ENCODE results near the gene CACFD1. TPM values are rescaled to one million over a fixed set of nuclear protein-coding genes. Genes with fewer than 3 reads are reported as not detected.

CACFD1 gene
- total RNA-seq, 1 experiment from 2014 or later: 1.5 TPM

- Mint-ChIP-seq H3K27ac (ENCODE audit: low read depth, unreplicated experiment) (no peak overlapping the region), H3K4me1 (ENCODE audit: insufficient read depth, unreplicated experiment) (no peaks in the 10 kb centered on the region), H3K4me3 (ENCODE audit: unreplicated experiment) (no peak overlapping the region), H3K36me3 (ENCODE audit: insufficient read depth, unreplicated experiment) (no peaks in the 10 kb centered on the region), H3K9me3 (ENCODE audit: unreplicated experiment) (no peaks in the 10 kb centered on the region), H3K27me3 (ENCODE audit: insufficient read depth, unreplicated experiment) (no peaks in the 10 kb centered on the region)
- no TSS peak for BruUV-seq (replicated peaks)
- no peak for TF ChIP-seq CTCF (IDR thresholded peaks at IDR 0.05; ENCODE audit: unreplicated experiment)
- ChIA-PET POLR2A (no interaction called here), CTCF (interaction anchor here (0.7 kb wide), 1 partner anchor 245 kb away, joined by 3 read pairs; no protein-coding TSS in a partner anchor)
- intact Hi-C loops (cut with micrococcal nuclease): no loop called here
- DNase-seq (ENCODE audit: unreplicated experiment): no peak
Measured at GRCh38 chr9:133433351-133433843, 26.4 kb upstream of the CACFD1 start.

GRCh38 chr9:133436681-133437080 lies 23.1 kb upstream of the CACFD1 start:
- POLR2A ChIA-PET: no interaction called here

GRCh38 chr9:133437753-133438531 lies 21.8 kb upstream of the CACFD1 start:
- no peak for DNase-seq (ENCODE audit: unreplicated experiment)
- Mint-ChIP-seq H3K27me3 (ENCODE audit: insufficient read depth, unreplicated experiment) (no peaks in the 10 kb centered on the region), H3K36me3 (ENCODE audit: insufficient read depth, unreplicated experiment) (no peaks in the 10 kb centered on the region), H3K4me3 (ENCODE audit: unreplicated experiment) (no peak overlapping the region), H3K27ac (ENCODE audit: low read depth, unreplicated experiment) (no peak overlapping the region), H3K9me3 (ENCODE audit: unreplicated experiment) (no peaks in the 10 kb centered on the region), H3K4me1 (ENCODE audit: insufficient read depth, unreplicated experiment) (no peaks in the 10 kb centered on the region)
- CTCF ChIA-PET: interaction anchor here (0.6 to 1.9 kb wide), 4 partner anchors 12 to 336 kb away, joined by 3 to 4 read pairs (median 3); no protein-coding TSS in a partner anchor
- POLR2A ChIA-PET: interaction anchor here (0.6 kb wide), 1 partner anchor 9 kb away, joined by 3 read pairs; no protein-coding TSS in a partner anchor
- TF ChIP-seq CTCF (IDR thresholded peaks at IDR 0.05; ENCODE audit: unreplicated experiment): no peak
- no TSS peak for BruUV-seq (replicated peaks)
- intact Hi-C loops (cut with micrococcal nuclease): no loop called here

More at GRCh38 chr9:133436681-133437080, 23.1 kb upstream of the CACFD1 start:
- Mint-ChIP-seq H3K9me3 (ENCODE audit: unreplicated experiment) (no peaks in the 10 kb centered on the region), H3K36me3 (ENCODE audit: insufficient read depth, unreplicated experiment) (no peaks in the 10 kb centered on the region), H3K4me3 (ENCODE audit: unreplicated experiment) (no peak overlapping the region), H3K27ac (ENCODE audit: low read depth, unreplicated experiment) (no peak overlapping the region), H3K27me3 (ENCODE audit: insufficient read depth, unreplicated experiment) (no peaks in the 10 kb centered on the region), H3K4me1 (ENCODE audit: insufficient read depth, unreplicated experiment) (no peaks in the 10 kb centered on the region)
- DNase-seq (ENCODE audit: unreplicated experiment): no peak
- intact Hi-C loops (cut with micrococcal nuclease): no loop called here
- BruUV-seq (replicated peaks): no TSS peak
- TF ChIP-seq CTCF (IDR thresholded peaks at IDR 0.05; ENCODE audit: unreplicated experiment): no peak
- CTCF ChIA-PET: interaction anchor here (1.9 kb wide), 1 partner anchor 13 kb away, joined by 4 read pairs; no protein-coding TSS in a partner anchor

GRCh38 chr9:133439337-133439736 lies 20.4 kb upstream of the CACFD1 start:
- POLR2A ChIA-PET: no interaction called here
- no peak overlapping the region for H3K4me3 Mint-ChIP-seq (ENCODE audit: unreplicated experiment)
- no peak for TF ChIP-seq CTCF (IDR thresholded peaks at IDR 0.05; ENCODE audit: unreplicated experiment)
- no peaks in the 10 kb centered on the region for H3K4me1 Mint-ChIP-seq (ENCODE audit: insufficient read depth, unreplicated experiment)
- H3K9me3 Mint-ChIP-seq (ENCODE audit: unreplicated experiment): no peaks in the 10 kb centered on the region
- CTCF ChIA-PET: no interaction called here
- no peaks in the 10 kb centered on the region for H3K27me3 Mint-ChIP-seq (ENCODE audit: insufficient read depth, unreplicated experiment)
- no TSS peak for BruUV-seq (replicated peaks)
- intact Hi-C loops (cut with micrococcal nuclease): no loop called here
- no peak for DNase-seq (ENCODE audit: unreplicated experiment)
- no peaks in the 10 kb centered on the region for H3K36me3 Mint-ChIP-seq (ENCODE audit: insufficient read depth, unreplicated experiment)
- H3K27ac Mint-ChIP-seq (ENCODE audit: low read depth, unreplicated experiment): no peak overlapping the region

Data from MCF 10A (cell line).